Trophoblast cell (in vitro differentiated cells and primary cell): Measurements from ENCODE around the gene MGMT.

Experiments
- DNase-seq, 2 donors: peaks; one replicate each; pipeline ENCODE4 v3.0.0-alpha.2; 2016
- H2AFZ ChIP-seq: 2 replicates; pipeline ENCODE4 v1.6.1; 2013; ENCODE audit warnings: low read length, moderate library complexity, mild to moderate bottlenecking; ENCODE audit not compliant: insufficient read depth, poor library complexity
- H2AK5ac ChIP-seq: 2 replicates; pipeline ENCODE4 v1.6.1; 2013; ENCODE audit warnings: mild to moderate bottlenecking, low read length
- H2BK120ac ChIP-seq: 2 replicates; pipeline ENCODE4 v1.6.1; 2013; ENCODE audit warnings: low read length, mild to moderate bottlenecking, moderate library complexity; ENCODE audit not compliant: insufficient read depth, poor library complexity
- H2BK12ac ChIP-seq: 2 replicates; pipeline ENCODE4 v1.6.1; 2013; ENCODE audit warnings: mild to moderate bottlenecking, low read length, moderate library complexity
- H2BK5ac ChIP-seq: 2 replicates; pipeline ENCODE4 v1.6.1; 2013; ENCODE audit warnings: low read length, low read depth, moderate library complexity, mild to moderate bottlenecking; ENCODE audit not compliant: poor library complexity
- H3K14ac ChIP-seq: 2 replicates; pipeline ENCODE4 v1.6.1; 2013; ENCODE audit warnings: mild to moderate bottlenecking, low read length
- H3K18ac ChIP-seq: 2 replicates; pipeline ENCODE4 v1.6.1; 2013; ENCODE audit warnings: mild to moderate bottlenecking, low read length
- H3K23ac ChIP-seq: 2 replicates; pipeline ENCODE4 v1.6.1; 2013; ENCODE audit warnings: low read length
- H3K27ac ChIP-seq: 2 replicates; pipeline ENCODE4 v1.5.1; 2013; ENCODE audit warnings: low read depth, mild to moderate bottlenecking, inconsistent platforms, low read length, moderate library complexity
- H3K27me3 ChIP-seq: 2 replicates; pipeline ENCODE4 v1.6.1; 2013; ENCODE audit warnings: inconsistent platforms, mild to moderate bottlenecking, low read length, moderate library complexity; ENCODE audit not compliant: insufficient read depth
- H3K36me3 ChIP-seq, 2 experiments: 1 replicate in 1 of 2; 2 replicates in 1 of 2; pipeline ENCODE4 v1.6.1; 2013; ENCODE audit warnings: low read length in 2 of 2, mild to moderate bottlenecking in 2 of 2, moderate library complexity in 1 of 2; ENCODE audit not compliant: insufficient read depth in 2 of 2, control insufficient read depth in 1 of 2
- H3K4ac ChIP-seq: 2 replicates; pipeline ENCODE4 v1.6.1; 2013; ENCODE audit warnings: low read depth, mild to moderate bottlenecking, low read length, moderate library complexity
- H3K4me1 ChIP-seq, 2 experiments: 1 replicate in 1 of 2; 2 replicates in 1 of 2; pipeline ENCODE4 v1.6.1; 2013; ENCODE audit warnings: low read length in 2 of 2, mild to moderate bottlenecking in 2 of 2, moderate library complexity in 1 of 2; ENCODE audit not compliant: insufficient read depth in 2 of 2, control insufficient read depth in 1 of 2
- H3K4me2 ChIP-seq: 2 replicates; pipeline ENCODE4 v1.6.1; 2013; ENCODE audit warnings: inconsistent platforms, mild to moderate bottlenecking, low read length, moderate library complexity
- H3K4me3 ChIP-seq: 2 replicates; pipeline ENCODE4 v1.5.1; 2013; ENCODE audit warnings: mild to moderate bottlenecking, low read depth, low read length, inconsistent platforms
- H3K79me1 ChIP-seq: one replicate; pipeline ENCODE4 v1.6.1; 2013; ENCODE audit warnings: low read length
- H3K79me2 ChIP-seq: 2 replicates; pipeline ENCODE4 v1.6.1; 2013; ENCODE audit warnings: low read length, mild to moderate bottlenecking; ENCODE audit not compliant: control insufficient read depth, insufficient read depth, poor library complexity
- H3K9ac ChIP-seq: 2 replicates; pipeline ENCODE4 v1.6.1; 2013; ENCODE audit warnings: mild to moderate bottlenecking, low read length
- H3K9me3 ChIP-seq: 2 replicates; pipeline ENCODE4 v1.6.1; 2013; ENCODE audit warnings: low read depth, mild to moderate bottlenecking, control low read depth, inconsistent platforms, low read length; ENCODE audit not compliant: insufficient read depth
- H4K12ac ChIP-seq: 2 replicates; pipeline ENCODE4 v1.6.1; 2013; ENCODE audit warnings: low read depth, mild to moderate bottlenecking, low read length, moderate library complexity
- H4K8ac ChIP-seq: 2 replicates; pipeline ENCODE4 v1.6.1; 2013; ENCODE audit warnings: low read depth, mild to moderate bottlenecking, low read length, moderate library complexity
- H4K91ac ChIP-seq: one replicate; pipeline ENCODE4 v1.6.1; 2013; ENCODE audit warnings: low read depth, mild to moderate bottlenecking, low read length, moderate library complexity
- WGBS: extraction: QIAGEN DNeasy Blood & Tissue Kit; methylation state at CpG from one replicate; pipeline ENCODE4 v1.1.7; 2013; ENCODE audit warnings: missing lambda C conversion rate; ENCODE audit not compliant: insufficient read length, insufficient coverage; ENCODE audit errors: extremely low coverage; 5-methylcytosine and 5-hydroxymethylcytosine counted together

Gene MGMT

GRCh38 chr10:129509835-129510234, 42.8 kb downstream of the MGMT start:
- no peaks in the 10 kb centered on the region for H3K79me2 ChIP-seq
- H3K27me3 ChIP-seq: no peaks in the 10 kb centered on the region
- no peak overlapping the region for H4K8ac ChIP-seq
- no peak overlapping the region for H2AK5ac ChIP-seq
- H3K14ac ChIP-seq: no peak overlapping the region
- H3K18ac ChIP-seq: no peak overlapping the region
- H3K36me3 ChIP-seq: no peaks in the 10 kb centered on the region
- H2BK5ac ChIP-seq: no peak overlapping the region
- peaks cover 8% of the 10 kb centered on the region for H3K9me3 ChIP-seq
- H2BK120ac ChIP-seq: no peak overlapping the region
- H3K4ac ChIP-seq: no peak overlapping the region
- no peak overlapping the region for H4K12ac ChIP-seq
- H3K23ac ChIP-seq: no peak overlapping the region
- DNase-seq: no peak
- no CpG with 5 or more reads among the region's 8 CpGs for WGBS
- no peak overlapping the region for H4K91ac ChIP-seq
- no peaks in the 10 kb centered on the region for H3K79me1 ChIP-seq
- H3K27ac ChIP-seq: no peak overlapping the region
- H3K4me2 ChIP-seq: no peak overlapping the region
- no peak overlapping the region for H3K4me3 ChIP-seq
- H2BK12ac ChIP-seq: no peak overlapping the region
- no peaks in the 10 kb centered on the region for H3K4me1 ChIP-seq
- no peak overlapping the region for H2AFZ ChIP-seq
- H3K9ac ChIP-seq: no peak overlapping the region

- Histone ChIP-seq H3K27me3 (no peaks in the 10 kb centered on the region), H4K8ac (no peak overlapping the region), H2AK5ac (no peak overlapping the region), H4K91ac (no peak overlapping the region), H3K4me2 (no peak overlapping the region), H3K79me2 (no peaks in the 10 kb centered on the region), H3K4me1 (no peaks in the 10 kb centered on the region), H3K9ac (no peak overlapping the region), H3K23ac (no peak overlapping the region), H3K79me1 (no peaks in the 10 kb centered on the region), H3K14ac (no peak overlapping the region), H2BK12ac (no peak overlapping the region), H3K4ac (no peak overlapping the region), H3K9me3 (peaks cover 8% of the 10 kb centered on the region), H3K36me3 (no peaks in the 10 kb centered on the region), H3K4me3 (no peak overlapping the region), H2BK120ac (no peak overlapping the region), H2BK5ac (no peak overlapping the region), H3K27ac (no peak overlapping the region), H4K12ac (no peak overlapping the region), H2AFZ (no peak overlapping the region), H3K18ac (no peak overlapping the region)
- DNase-seq: no peak
- WGBS: no CpG with 5 or more reads among the region's 13 CpGs
Observed at GRCh38 chr10:129511086-129511485, 44.0 kb downstream of the MGMT start.

GRCh38 chr10:129511758-129512157, 44.7 kb downstream of the MGMT start:
- Histone ChIP-seq H3K27ac (no peak overlapping the region), H3K79me1 (no peaks in the 10 kb centered on the region), H2AFZ (no peak overlapping the region), H3K36me3 (no peaks in the 10 kb centered on the region), H4K12ac (no peak overlapping the region), H2BK12ac (no peak overlapping the region), H3K27me3 (no peaks in the 10 kb centered on the region), H2AK5ac (no peak overlapping the region), H3K4me1 (no peaks in the 10 kb centered on the region), H3K18ac (no peak overlapping the region), H3K9me3 (peaks cover 8% of the 10 kb centered on the region), H3K4me2 (no peak overlapping the region), H3K4ac (no peak overlapping the region), H3K79me2 (no peaks in the 10 kb centered on the region), H4K8ac (no peak overlapping the region), H3K23ac (no peak overlapping the region), H2BK5ac (no peak overlapping the region), H4K91ac (no peak overlapping the region), H3K9ac (no peak overlapping the region), H3K14ac (no peak overlapping the region), H3K4me3 (no peak overlapping the region), H2BK120ac (no peak overlapping the region)
- no peak for DNase-seq
- WGBS: no CpG with 5 or more reads among the region's 12 CpGs

DNA sequence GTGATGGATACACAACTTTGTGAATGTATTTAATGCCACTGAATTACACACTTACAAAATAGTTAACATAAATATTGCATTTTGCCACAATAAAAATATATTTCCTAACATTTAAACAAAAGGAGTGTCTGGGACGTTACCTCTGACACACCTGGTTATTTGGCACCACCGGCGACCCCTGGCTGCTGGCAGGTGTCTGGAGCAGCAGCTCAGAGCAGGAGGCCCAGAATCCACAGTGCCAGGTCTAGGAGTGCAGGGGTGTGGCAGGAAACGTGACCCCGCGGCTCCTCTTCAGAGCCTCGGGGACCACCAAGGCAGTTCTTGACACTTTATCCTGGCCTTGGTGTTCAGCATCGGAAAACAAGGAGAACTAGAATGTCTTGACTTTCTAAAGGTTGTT, 46.3 kb downstream of the MGMT start:
- H3K79me2 ChIP-seq: no peaks in the 10 kb centered on the region
- H4K12ac ChIP-seq: no peak overlapping the region

More for the DNA sequence above, 46.3 kb downstream of the MGMT start:
- no peak overlapping the region for H3K14ac ChIP-seq
- H2BK120ac ChIP-seq: no peak overlapping the region
- no CpG with 5 or more reads among the region's 8 CpGs for WGBS
- no peak overlapping the region for H3K23ac ChIP-seq
- H3K4me1 ChIP-seq: no peaks in the 10 kb centered on the region
- H4K91ac ChIP-seq: no peak overlapping the region
- DNase-seq: no peak
- H3K9me3 ChIP-seq: no peaks in the 10 kb centered on the region
- H2AFZ ChIP-seq: no peak overlapping the region
- no peak overlapping the region for H3K4ac ChIP-seq
- H3K27ac ChIP-seq: no peak overlapping the region
- H4K8ac ChIP-seq: no peak overlapping the region
- H3K79me1 ChIP-seq: no peaks in the 10 kb centered on the region
- no peaks in the 10 kb centered on the region for H3K27me3 ChIP-seq
- H3K9ac ChIP-seq: no peak overlapping the region
- H2BK5ac ChIP-seq: no peak overlapping the region
- no peak overlapping the region for H3K18ac ChIP-seq
- no peak overlapping the region for H2BK12ac ChIP-seq
- H2AK5ac ChIP-seq: no peak overlapping the region
- H3K36me3 ChIP-seq: no peaks in the 10 kb centered on the region
- H3K4me3 ChIP-seq: no peak overlapping the region
- H3K4me2 ChIP-seq: no peak overlapping the region
